Smooth muscle cell (in vitro differentiated cells): Measurements from ENCODE around the gene EML3. TPM values are rescaled to one million over a fixed set of nuclear protein-coding genes. Genes with fewer than 3 reads are reported as not detected.

Experiments
- DNase-seq: peaks from one replicate; lab custom pipeline; 2025; ENCODE audit not compliant: unreplicated experiment; lab: John Stamatoyannopoulos, UW
- H2AFZ ChIP-seq: fragments of 200-600 bp; sonication (generic); 2 replicates; pipeline ENCODE4 v1.6.0; 2016; ENCODE audit warnings: antibody characterized with exemption, low read depth, mild to moderate bottlenecking
- H3F3A ChIP-seq: fragments of 200-600 bp; sonication (generic); 2 replicates; pipeline ENCODE4 v1.6.0; 2017; ENCODE audit warnings: antibody characterized with exemption, low read depth
- H3K27ac ChIP-seq: fragments of 200-600 bp; sonication (generic); 2 replicates; pipeline ENCODE4 v1.5.1; 2016; ENCODE audit warnings: low read depth, mild to moderate bottlenecking
- H3K27me3 ChIP-seq: fragments of 200-600 bp; sonication (generic); 2 replicates; pipeline ENCODE4 v1.6.1; 2016; ENCODE audit warnings: low read depth, mild to moderate bottlenecking
- H3K36me3 ChIP-seq: fragments of 200-600 bp; sonication (generic); 2 replicates; pipeline ENCODE4 v1.5.1; 2016; ENCODE audit warnings: low read depth
- H3K4me1 ChIP-seq: fragments of 200-600 bp; sonication (generic); 2 replicates; pipeline ENCODE4 v1.5.1; 2016; ENCODE audit warnings: low read depth
- H3K4me2 ChIP-seq: fragments of 200-600 bp; sonication (generic); 2 replicates; pipeline ENCODE4 v1.6.0; 2016; ENCODE audit warnings: mild to moderate bottlenecking
- H3K4me3 ChIP-seq: fragments of 200-600 bp; sonication (generic); 2 replicates; pipeline ENCODE4 v1.5.1; 2016; ENCODE audit warnings: mild to moderate bottlenecking
- H3K79me2 ChIP-seq: fragments of 200-600 bp; sonication (generic); 2 replicates; pipeline ENCODE4 v1.6.0; 2016; ENCODE audit warnings: low read depth, mild to moderate bottlenecking
- H3K9ac ChIP-seq: fragments of 200-600 bp; sonication (generic); 2 replicates; pipeline ENCODE4 v1.6.0; 2016; ENCODE audit warnings: low read depth
- H3K9me3 ChIP-seq: fragments of 200-600 bp; sonication (generic); replicated peaks from 2 replicates; pipeline ENCODE4 v1.5.1; 2016; ENCODE audit warnings: low read depth
- H4K20me1 ChIP-seq: fragments of 200-600 bp; sonication (generic); 2 replicates; pipeline ENCODE4 v1.6.0; 2016; ENCODE audit warnings: low read depth
- WGBS: methylation state at CpG from one replicate; pipeline ENCODE4 v1.1.7; 2016; ENCODE audit warnings: low lambda C conversion rate; 5-methylcytosine and 5-hydroxymethylcytosine counted together
- polyA plus RNA-seq: library from polyadenylated mRNA; unstranded; fragments of >200 nt; fragmentation: Nextera tagmentation; extraction: Ambion mirVana; gene quantifications from 2 replicates; pipeline ENCODE4 v1.2.1, GENCODE V29; 2016
- total RNA-seq: library from RNA; depleted of rRNA; stranded (reverse); fragments of >200 nt; gene quantifications from 2 replicates; pipeline ENCODE4 v1.2.3, GENCODE V29; 2014
- TF ChIP-seq, protein P1 (sequence below): fragments of 200-600 bp; sonication (generic); IDR thresholded peaks from 2 replicates; pipeline ENCODE4 v1.5.1; 2017; ENCODE audit warnings: borderline replicate concordance, mild to moderate bottlenecking, antibody characterized with exemption; ENCODE audit not compliant: insufficient read depth, poor library complexity, severe bottlenecking

The EML3 gene
- total and polyA plus RNA-seq, 2 experiments from 2014 or later: 35.0 to 36.8 TPM

DNA sequence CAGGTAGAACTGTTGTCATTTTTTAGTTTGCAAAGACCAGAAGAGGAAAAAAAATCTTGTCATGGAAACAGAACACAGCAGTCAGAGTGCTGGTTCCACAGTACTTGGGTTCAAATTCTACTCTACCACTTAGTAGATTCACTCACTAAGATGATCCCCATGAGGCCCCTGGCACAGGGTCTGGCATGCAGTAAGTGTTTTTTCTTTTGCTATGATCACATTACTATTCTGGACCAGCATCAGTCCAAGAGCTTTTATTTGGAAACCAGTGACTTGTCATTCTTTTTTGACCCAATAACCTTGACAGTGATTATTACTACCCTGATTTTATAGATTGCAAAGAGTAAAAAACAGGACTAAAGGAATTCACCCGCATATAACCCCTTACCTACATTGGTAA, 43.0 kb downstream of the EML3 start:
- Histone ChIP-seq H2AFZ (no peak overlapping the region), H3K27me3 (no peaks in the 10 kb centered on the region), H3K79me2 (peaks cover 87% of the 10 kb centered on the region), H3K4me2 (no peak overlapping the region), H3K27ac (peak overlapping the region; percentile 5), H3K9me3 (no peaks in the 10 kb centered on the region), H3K4me1 (peaks cover 11% of the 10 kb centered on the region), H3K4me3 (no peak overlapping the region), H4K20me1 (peaks cover 81% of the 10 kb centered on the region), H3K36me3 (peaks cover 20% of the 10 kb centered on the region), H3F3A (peaks cover 20% of the 10 kb centered on the region), H3K9ac (no peak overlapping the region)
- TF ChIP-seq, protein P1, sequence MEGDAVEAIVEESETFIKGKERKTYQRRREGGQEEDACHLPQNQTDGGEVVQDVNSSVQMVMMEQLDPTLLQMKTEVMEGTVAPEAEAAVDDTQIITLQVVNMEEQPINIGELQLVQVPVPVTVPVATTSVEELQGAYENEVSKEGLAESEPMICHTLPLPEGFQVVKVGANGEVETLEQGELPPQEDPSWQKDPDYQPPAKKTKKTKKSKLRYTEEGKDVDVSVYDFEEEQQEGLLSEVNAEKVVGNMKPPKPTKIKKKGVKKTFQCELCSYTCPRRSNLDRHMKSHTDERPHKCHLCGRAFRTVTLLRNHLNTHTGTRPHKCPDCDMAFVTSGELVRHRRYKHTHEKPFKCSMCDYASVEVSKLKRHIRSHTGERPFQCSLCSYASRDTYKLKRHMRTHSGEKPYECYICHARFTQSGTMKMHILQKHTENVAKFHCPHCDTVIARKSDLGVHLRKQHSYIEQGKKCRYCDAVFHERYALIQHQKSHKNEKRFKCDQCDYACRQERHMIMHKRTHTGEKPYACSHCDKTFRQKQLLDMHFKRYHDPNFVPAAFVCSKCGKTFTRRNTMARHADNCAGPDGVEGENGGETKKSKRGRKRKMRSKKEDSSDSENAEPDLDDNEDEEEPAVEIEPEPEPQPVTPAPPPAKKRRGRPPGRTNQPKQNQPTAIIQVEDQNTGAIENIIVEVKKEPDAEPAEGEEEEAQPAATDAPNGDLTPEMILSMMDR: no peak
- 95% methylated on average over 1 of the region's 1 CpG for WGBS
- no peak for DNase-seq

DNA sequence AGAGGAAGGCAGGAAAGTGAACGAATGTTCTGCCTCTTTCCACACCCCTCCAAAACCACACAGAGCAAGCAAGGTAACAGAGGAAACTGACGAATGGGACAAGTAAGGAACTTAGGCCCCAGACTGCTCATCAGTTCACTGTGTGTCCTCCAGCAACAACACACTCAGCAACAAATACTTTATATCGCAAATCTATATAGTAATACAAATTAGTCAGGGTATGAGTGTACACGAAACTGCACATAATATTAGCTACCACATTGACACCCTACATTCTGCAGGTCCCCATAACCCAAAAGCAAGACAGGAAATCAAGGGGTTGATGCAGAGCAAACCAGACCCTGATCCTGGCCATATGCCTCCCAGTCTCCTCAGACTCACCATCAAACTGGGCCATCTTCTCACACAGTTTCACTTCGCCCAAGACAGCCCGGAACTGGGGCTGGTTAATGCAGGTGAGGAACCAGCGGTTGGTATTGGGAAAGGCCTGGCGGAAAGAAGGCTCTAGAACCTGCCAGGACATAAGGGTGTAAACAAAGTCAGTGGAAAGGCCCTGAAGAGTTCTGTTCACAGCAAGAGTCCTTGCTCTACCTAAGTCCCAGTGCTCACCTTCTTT, 45.4 kb downstream of the EML3 start:
- DNase-seq: no peak
- Histone ChIP-seq H3K9me3 (no peaks in the 10 kb centered on the region), H3K4me1 (peaks cover 5% of the 10 kb centered on the region), H3K9ac (no peak overlapping the region), H3K27ac (no peak overlapping the region), H3K27me3 (no peaks in the 10 kb centered on the region), H3F3A (peaks cover 28% of the 10 kb centered on the region), H3K36me3 (peaks cover 20% of the 10 kb centered on the region), H2AFZ (no peak overlapping the region), H3K4me2 (no peak overlapping the region), H3K4me3 (no peak overlapping the region), H4K20me1 (peaks cover 88% of the 10 kb centered on the region), H3K79me2 (peaks cover 75% of the 10 kb centered on the region)
- WGBS: 82% methylated on average over 8 of the region's 8 CpGs
- TF ChIP-seq, protein P1: no peak

DNA sequence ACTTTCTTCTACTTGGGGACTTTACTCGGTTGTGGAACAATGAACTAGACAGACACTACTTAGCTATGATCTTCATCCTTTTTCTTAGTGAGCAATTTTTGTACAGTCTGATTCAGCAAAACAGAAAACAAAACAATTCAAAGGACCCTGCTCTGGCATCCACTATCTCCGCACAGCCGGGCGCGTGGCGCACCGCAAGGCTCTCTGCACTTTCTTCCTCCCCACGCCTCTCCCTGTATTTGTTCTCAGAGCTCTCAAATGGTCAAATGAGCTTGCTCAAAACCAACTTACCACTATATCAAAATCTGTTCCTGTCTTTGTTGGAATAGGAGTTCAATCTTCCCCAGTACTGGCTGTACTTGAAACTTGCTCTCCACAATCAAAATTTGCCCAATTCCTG, 46.3 kb downstream of the EML3 start:
- H3K27me3 ChIP-seq: no peaks in the 10 kb centered on the region
- H3K4me2 ChIP-seq: no peak overlapping the region
- H3K27ac ChIP-seq: no peak overlapping the region
- WGBS: 97% methylated on average over 8 of the region's 8 CpGs
- no peak overlapping the region for H3K4me3 ChIP-seq
- no peak overlapping the region for H3K9ac ChIP-seq
- H3K36me3 ChIP-seq: peaks cover 20% of the 10 kb centered on the region
- peaks cover 34% of the 10 kb centered on the region for H3F3A ChIP-seq
- H3K79me2 ChIP-seq: peaks cover 66% of the 10 kb centered on the region
- TF ChIP-seq, protein P1: no peak
- H4K20me1 ChIP-seq: peaks cover 86% of the 10 kb centered on the region
- no peak overlapping the region for H2AFZ ChIP-seq
- no peaks in the 10 kb centered on the region for H3K9me3 ChIP-seq
- H3K4me1 ChIP-seq: no peaks in the 10 kb centered on the region
- DNase-seq: no peak
